Left ventricle myocardium inferior (tissue), 1 donor: Measurements from ENCODE around the gene TTC4. TPM values are rescaled to one million over a fixed set of nuclear protein-coding genes. Genes with fewer than 3 reads are reported as not detected.

Experiments
- DNase-seq: peaks from one replicate; pipeline ENCODE4 v3.0.0-alpha.2; 2020
- H3K27ac ChIP-seq: fragments of 200-600 bp; replicated peaks from 2 replicates; pipeline ENCODE4 v1.8.0; 2021
- H3K27me3 ChIP-seq: fragments of 200-600 bp; 2 replicates; pipeline ENCODE4 v1.8.0; 2021; ENCODE audit warnings: low read depth
- H3K36me3 ChIP-seq: fragments of 200-600 bp; 2 replicates; pipeline ENCODE4 v1.8.0; 2021
- H3K4me1 ChIP-seq: fragments of 200-600 bp; 2 replicates; pipeline ENCODE4 v1.8.0; 2021
- H3K4me3 ChIP-seq: fragments of 200-600 bp; 2 replicates; pipeline ENCODE4 v1.8.0; 2021; ENCODE audit warnings: mild to moderate bottlenecking, moderate library complexity
- H3K9me3 ChIP-seq: fragments of 200-600 bp; replicated peaks from 2 replicates; pipeline ENCODE4 v1.8.0; 2021
- CTCF ChIP-seq: fragments of 200-600 bp; IDR thresholded peaks from 2 replicates; pipeline ENCODE4 v1.8.0; 2021; ENCODE audit warnings: antibody characterized with exemption, mild to moderate bottlenecking, borderline replicate concordance
- intact Hi-C: fragments of 100-400 bp; cut with micrococcal nuclease; formaldehyde crosslinking; loops from one replicate; pipeline ENCODE4 v1.11.0; 2022
- long read RNA-seq: library from polyadenylated mRNA; unstranded; transcript quantifications from one replicate; pipeline ENCODE4 v2.0.0, GENCODE V29; 2021
- total RNA-seq: library from RNA; stranded (reverse); fragmentation: NEBNext Ultra II Directional; extraction: Animal tissue kit (Norgen Biotek cat#: 25700); gene quantifications from one replicate; pipeline ENCODE4 v1.2.1, GENCODE V29; 2021
- donor health status: DM: no; HTN: yes; CAD: no; lungs with severe emphysema.

The TTC4 gene
- 16.1 TPM for total RNA-seq
- long read RNA-seq, transcript TTC4-201 (10 exons, 2,395 nt), result major isoform, 30 of 34 reads
- long read RNA-seq, partial matches to known transcripts, result 0 of 34 reads
- long read RNA-seq, other reads (novel, unspliced or antisense), result 3 of 34 reads

GRCh38 chr1:54715493-54716298 lies at the start of gene TTC4:
TSS of gene TTC4 (plus strand) at chr1:54715861. CDS start at chr1:54715909, 48 bp downstream.
- no peaks in the 10 kb centered on the region for H3K9me3 ChIP-seq
- H3K4me3 ChIP-seq, result peak within 1 kb of the TSS; percentile 87
- DNase-seq, result peak; percentile 86
- H3K27ac ChIP-seq, result peak within 1 kb of the TSS; percentile 76
- peaks cover 25% of the 10 kb centered on the region for H3K4me1 ChIP-seq
- intact Hi-C loops, result no loop called here
- H3K36me3 ChIP-seq, result peaks cover 34% of the 10 kb centered on the region
- TF ChIP-seq CTCF, result no peak
- no peaks in the 10 kb centered on the region for H3K27me3 ChIP-seq

GRCh38 chr1:54666333-54666732 lies 49.3 kb upstream of the TTC4 start:
- peaks cover 5% of the 10 kb centered on the region for H3K9me3 ChIP-seq
- H3K4me3 ChIP-seq, result no peak overlapping the region
- DNase-seq, result no peak
- no peak for TF ChIP-seq CTCF
- intact Hi-C loops, result no loop called here
- peaks cover 9% of the 10 kb centered on the region for H3K36me3 ChIP-seq
- no peaks in the 10 kb centered on the region for H3K27me3 ChIP-seq
- H3K27ac ChIP-seq, result no peak overlapping the region
- no peaks in the 10 kb centered on the region for H3K4me1 ChIP-seq

GRCh38 chr1:54667797-54668196 lies 47.9 kb upstream of the TTC4 start:
- TF ChIP-seq CTCF, result no peak
- Histone ChIP-seq H3K9me3 (peaks cover 5% of the 10 kb centered on the region), H3K27me3 (no peaks in the 10 kb centered on the region), H3K36me3 (peaks cover 9% of the 10 kb centered on the region), H3K27ac (no peak overlapping the region), H3K4me1 (no peaks in the 10 kb centered on the region), H3K4me3 (no peak overlapping the region)
- intact Hi-C loops, result no loop called here
- DNase-seq, result no peak

GRCh38 chr1:54668567-54668966 lies 47.1 kb upstream of the TTC4 start:
- DNase-seq, result no peak
- H3K4me3 ChIP-seq, result no peak overlapping the region
- H3K36me3 ChIP-seq, result peaks cover 12% of the 10 kb centered on the region
- TF ChIP-seq CTCF, result no peak
- no peaks in the 10 kb centered on the region for H3K4me1 ChIP-seq
- no peak overlapping the region for H3K27ac ChIP-seq
- H3K27me3 ChIP-seq, result no peaks in the 10 kb centered on the region
- H3K9me3 ChIP-seq, result peaks cover 7% of the 10 kb centered on the region
- intact Hi-C loops, result no loop called here

- TF ChIP-seq CTCF, result peak; percentile 66
- DNase-seq, result no peak
- intact Hi-C loops, result no loop called here
These were observed 43.6 kb upstream of the TTC4 start for GRCh38 chr1:54671985-54672608.

More at GRCh38 chr1:54671985-54672608, 43.6 kb upstream of the TTC4 start:
- Histone ChIP-seq H3K27me3 (no peaks in the 10 kb centered on the region), H3K27ac (no peak overlapping the region), H3K36me3 (peaks cover 7% of the 10 kb centered on the region), H3K9me3 (peaks cover 10% of the 10 kb centered on the region), H3K4me3 (no peak overlapping the region), H3K4me1 (no peaks in the 10 kb centered on the region)
